Prostate gland (tissue), 2 donors: ENCODE measurements around the gene TSPY2. TPM values are rescaled to one million over a fixed set of nuclear protein-coding genes. Genes with fewer than 3 reads are reported as not detected.
"Not testable (repeated sequence)": the region's sequence is repeated elsewhere in the genome, so short reads cannot be mapped to it uniquely, and the experiment has no call there.

ENCODE experiments used
- DNase-seq: peaks from one replicate; pipeline ENCODE4 v3.0.0-alpha.2; 2019; ENCODE audit warnings: low spot score
- H3K27ac ChIP-seq, 2 donors: fragments of 200-600 bp; sonication (generic); 2 replicates each; pipeline ENCODE4 v1.5.1; 2017 to 2019
- H3K27me3 ChIP-seq: fragments of 200-600 bp; sonication (generic); replicated peaks from 2 replicates; pipeline ENCODE4 v1.5.1; 2019; ENCODE audit not compliant: insufficient read depth
- H3K36me3 ChIP-seq, 2 donors: fragments of 200-600 bp; sonication (generic); 1 replicate in 1 of 2; 2 replicates in 1 of 2; pipeline versions ENCODE4 v1.5.1 to v1.8.1; 2017 to 2019
- H3K4me1 ChIP-seq: fragments of 200-600 bp; sonication (generic); replicated peaks from 2 replicates; pipeline ENCODE4 v1.5.1; 2019
- H3K4me3 ChIP-seq, 2 donors: fragments of 200-600 bp; sonication (generic); 2 replicates each; pipeline ENCODE4 v1.5.1; 2017 to 2019
- H3K9me3 ChIP-seq: fragments of 200-600 bp; sonication (generic); 2 replicates; pipeline ENCODE4 v1.5.1; 2017
- WGBS: methylation state at CpG from one replicate; pipeline ENCODE4 v1.1.5; 2018; 5-methylcytosine and 5-hydroxymethylcytosine counted together
- intact Hi-C: fragments of 100-400 bp; cut with DNase I; formaldehyde crosslinking; loops from one replicate; pipeline ENCODE4 v1.14.2; 2022
- total RNA-seq, 2 donors: library from RNA; depleted of rRNA; stranded (reverse); fragments of >200 nt; gene quantifications; one replicate each; pipeline ENCODE4 v1.1.0, GENCODE V29; 2016

Gene TSPY2
- total RNA-seq: 1 to 10 TPM in 1 of 2 donors, not detected in 1; 4.5 TPM

- H3K9me3 ChIP-seq, H3K4me1 ChIP-seq, DNase-seq, H3K27ac ChIP-seq, H3K36me3 ChIP-seq, H3K4me3 ChIP-seq, H3K27me3 ChIP-seq, intact Hi-C loops: not testable (repeated sequence)
- no CpG with 5 or more reads among the region's 27 CpGs for WGBS
Observed at GRCh38 chrY:6245923-6246322, at the start of gene TSPY2. TSS of gene TSPY2 (plus strand) at chrY:6246223. CDS start at chrY:6246269, 46 bp downstream.

DNA sequence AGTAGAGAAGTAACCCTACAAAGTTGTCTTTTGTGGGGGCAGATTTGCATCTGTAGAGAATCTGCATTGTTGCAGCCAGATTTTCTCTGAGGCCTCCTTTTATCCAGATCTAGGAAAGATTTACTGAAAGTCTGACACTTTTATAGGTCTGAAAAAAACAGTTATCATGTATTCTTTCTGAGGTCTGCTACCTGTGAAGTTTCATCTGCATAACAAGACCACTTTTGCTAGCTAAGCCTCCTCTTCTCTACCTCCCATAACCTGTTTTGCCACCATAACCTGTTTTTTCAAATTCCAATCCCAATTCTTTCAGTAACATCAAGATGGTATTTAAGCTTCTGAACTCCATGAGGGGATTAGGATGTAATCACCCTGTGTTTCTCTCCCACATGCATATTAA is 36.5 kb upstream of the TSPY2 start:
- not testable (repeated sequence) for H3K9me3 ChIP-seq

DNA sequence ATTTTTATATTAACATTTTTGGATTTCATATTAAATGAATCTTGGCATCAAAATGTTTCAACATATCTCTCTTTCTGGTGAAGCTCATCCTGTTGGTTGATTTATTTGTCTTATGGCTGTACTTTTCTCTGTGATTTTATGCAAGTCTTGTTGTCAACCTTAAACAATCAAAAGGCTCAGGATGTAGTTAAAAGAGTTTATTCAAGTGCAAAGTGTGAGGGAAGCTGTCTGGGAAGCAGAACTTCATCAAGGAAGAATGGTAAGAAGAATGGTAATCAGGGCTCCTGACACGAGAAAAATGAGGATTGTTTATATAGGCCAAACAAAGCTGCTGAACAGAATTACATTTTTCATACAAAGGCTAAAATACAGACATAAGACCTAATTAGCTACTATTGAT is 29.0 kb upstream of the TSPY2 start:
- H3K36me3 ChIP-seq, DNase-seq, H3K9me3 ChIP-seq, intact Hi-C loops, H3K27me3 ChIP-seq, H3K4me1 ChIP-seq, H3K27ac ChIP-seq, H3K4me3 ChIP-seq: not testable (repeated sequence)
- 0% methylated on average over 1 of the region's 1 CpG for WGBS

More for the DNA sequence above, 36.5 kb upstream of the TSPY2 start:
- H3K4me3 ChIP-seq, intact Hi-C loops, DNase-seq, H3K27me3 ChIP-seq, H3K4me1 ChIP-seq, H3K27ac ChIP-seq, H3K36me3 ChIP-seq: not testable (repeated sequence)

DNA sequence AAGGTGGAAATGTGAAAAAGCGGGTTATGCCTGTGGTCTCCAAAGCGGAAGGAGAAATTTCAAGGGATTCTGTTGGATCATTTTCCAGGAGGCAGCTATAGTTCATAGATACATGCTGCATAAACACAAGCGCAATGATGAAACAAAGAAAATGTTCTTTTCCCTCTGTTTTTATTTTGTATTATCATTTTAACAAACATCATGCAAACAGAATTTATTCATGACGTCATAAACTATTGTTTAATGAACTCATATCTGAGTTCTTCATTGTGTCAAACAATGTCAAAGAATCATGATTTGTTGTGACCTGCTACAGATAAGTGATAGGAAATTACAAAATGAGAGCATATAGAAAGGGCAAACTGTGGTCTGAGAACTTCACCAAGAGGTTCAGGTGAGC is 23.8 kb downstream of the TSPY2 start:
- DNase-seq, H3K36me3 ChIP-seq, H3K27ac ChIP-seq, H3K9me3 ChIP-seq, intact Hi-C loops, H3K27me3 ChIP-seq, H3K4me1 ChIP-seq, H3K4me3 ChIP-seq: not testable (repeated sequence)
- WGBS: 86% methylated on average over 2 of the region's 4 CpGs
